Keratinocyte (primary cell): ENCODE results near the gene TLR9. TPM values are rescaled to one million over a fixed set of nuclear protein-coding genes. Genes with fewer than 3 reads are reported as not detected.
A peak's percentile ranks its signal among the peaks of the same experiment; 100 is the strongest.

Experiments
- DNase-seq: peaks from one replicate; pipeline ENCODE4 v3.0.0-alpha.2; 2011; ENCODE audit warnings: low read depth, missing footprints, low spot score
- FAIRE-seq: peaks from 2 replicates; lab custom pipeline; 2011; peaks lifted over from hg19 to GRCh38; lab: Jason Lieb, UNC
- H2AFZ ChIP-seq: 2 replicates; pipeline ENCODE4 v1.6.0; 2012; ENCODE audit warnings: low read length, control low read depth, inconsistent platforms; ENCODE audit not compliant: control insufficient read depth
- H3K27ac ChIP-seq: 2 replicates; pipeline ENCODE4 v1.5.1; 2011; ENCODE audit warnings: low read length; ENCODE audit not compliant: control insufficient read depth, insufficient read depth
- H3K27me3 ChIP-seq: 3 replicates; pipeline ENCODE4 v1.6.0; 2011; ENCODE audit warnings: low read length; ENCODE audit not compliant: control insufficient read depth, insufficient read depth; ENCODE audit errors: extremely low read depth
- H3K36me3 ChIP-seq, 2 experiments: 2 replicates in 1 of 2; 3 replicates in 1 of 2; pipeline ENCODE4 v1.5.1; 2011; ENCODE audit warnings: low read length in 2 of 2, mild to moderate bottlenecking in 1 of 2; ENCODE audit not compliant: control insufficient read depth in 2 of 2, insufficient read depth in 2 of 2; ENCODE audit errors: extremely low read depth in 1 of 2
- H3K4me1 ChIP-seq: 3 replicates; pipeline ENCODE4 v1.5.1; 2011; ENCODE audit warnings: low read length; ENCODE audit not compliant: control insufficient read depth, insufficient read depth; ENCODE audit errors: extremely low read depth
- H3K4me2 ChIP-seq: 3 replicates; pipeline ENCODE4 v1.6.0; 2011; ENCODE audit warnings: low read depth, low read length; ENCODE audit not compliant: control insufficient read depth, insufficient read depth; ENCODE audit errors: extremely low read depth
- H3K4me3 ChIP-seq, 3 experiments: fragments of 200-600 bp in 1 of 3; sonication (generic) in 1 of 3; 2 replicates in 2 of 3; 3 replicates in 1 of 3; pipeline ENCODE4 v1.5.1; 2011 to 2016; ENCODE audit warnings: low read length in 3 of 3, mild to moderate bottlenecking in 3 of 3, control low read depth in 2 of 3, inconsistent platforms in 1 of 3, low read depth in 1 of 3, mixed read lengths in 1 of 3, mixed run types in 1 of 3, moderate library complexity in 1 of 3; ENCODE audit not compliant: control insufficient read depth in 2 of 3, insufficient read depth in 2 of 3; ENCODE audit errors: extremely low read depth in 1 of 3
- H3K79me2 ChIP-seq: 2 replicates; pipeline ENCODE4 v1.6.0; 2012; ENCODE audit warnings: low read length; ENCODE audit not compliant: control insufficient read depth, insufficient read depth
- H3K9ac ChIP-seq: 3 replicates; pipeline ENCODE4 v1.6.0; 2011; ENCODE audit warnings: low read length; ENCODE audit not compliant: control insufficient read depth, insufficient read depth; ENCODE audit errors: extremely low read depth
- H3K9me1 ChIP-seq: 3 replicates; pipeline ENCODE4 v1.6.0; 2011; ENCODE audit warnings: low read length; ENCODE audit not compliant: control insufficient read depth, insufficient read depth; ENCODE audit errors: extremely low read depth
- H3K9me3 ChIP-seq: 2 replicates; pipeline ENCODE4 v1.5.1; 2012; ENCODE audit warnings: low read depth, low read length; ENCODE audit not compliant: control insufficient read depth
- H4K20me1 ChIP-seq: 3 replicates; pipeline ENCODE4 v1.6.0; 2011; ENCODE audit warnings: low read length; ENCODE audit not compliant: control insufficient read depth, insufficient read depth; ENCODE audit errors: extremely low read depth
- EZH2 ChIP-seq: IDR thresholded peaks from one replicate; pipeline ENCODE4 v1.6.1; 2012; ENCODE audit warnings: inconsistent platforms, mild to moderate bottlenecking, low read length, moderate library complexity
- dilution Hi-C: fragments of 300-500 bp; cut with MboI; formaldehyde crosslinking; loops from one replicate; pipeline ENCODE4 v1.7.0; 2020; ENCODE audit warnings: low sequenced_read_pairs; ENCODE audit not compliant: extremely low pct_ligation_motif_present
- polyA plus RNA-seq, 5 experiments: library from polyadenylated mRNA; depleted of rRNA in 3 of 5; stranded (reverse) in 3 of 5; stranded (forward) in 1 of 5; unstranded in 1 of 5; fragments of >200 nt; gene quantifications; 1 replicate in 1 of 5; 2 replicates in 3 of 5; 3 replicates in 1 of 5; pipeline versions ENCODE4 v1.2.1 to v1.2.3, GENCODE V29; 2011 to 2012; ENCODE audit warnings: missing spikeins in 2 of 5, low read depth in 1 of 5, low replicate concordance in 1 of 5
- TF ChIP-seq, protein P1 (sequence below), 3 experiments: IDR thresholded peaks in 1 of 3; conservative IDR thresholded peaks in 1 of 3; optimal IDR thresholded peaks in 1 of 3; 2 replicates in 2 of 3; 3 replicates in 1 of 3; pipeline versions ENCODE3 to v1.5.1; 2011; ENCODE audit warnings: low read length in 3 of 3, mild to moderate bottlenecking in 3 of 3, moderate library complexity in 2 of 3, control low read depth in 1 of 3, inconsistent platforms in 1 of 3; ENCODE audit not compliant: insufficient read depth in 2 of 3; ENCODE audit errors: extremely low read depth in 1 of 3

The TLR9 gene
- polyA plus RNA-seq, 1 donor (not counting 4 experiments of a cell fraction or from before 2014, with no cell fraction given) = not detected

GRCh38 chr3:52196977-52197376, 28.5 kb downstream of the TLR9 start:
- Histone ChIP-seq H3K27ac (peak overlapping the region; percentile 58), H3K4me1 (peaks cover 23% of the 10 kb centered on the region)
- TF ChIP-seq, protein P1, sequence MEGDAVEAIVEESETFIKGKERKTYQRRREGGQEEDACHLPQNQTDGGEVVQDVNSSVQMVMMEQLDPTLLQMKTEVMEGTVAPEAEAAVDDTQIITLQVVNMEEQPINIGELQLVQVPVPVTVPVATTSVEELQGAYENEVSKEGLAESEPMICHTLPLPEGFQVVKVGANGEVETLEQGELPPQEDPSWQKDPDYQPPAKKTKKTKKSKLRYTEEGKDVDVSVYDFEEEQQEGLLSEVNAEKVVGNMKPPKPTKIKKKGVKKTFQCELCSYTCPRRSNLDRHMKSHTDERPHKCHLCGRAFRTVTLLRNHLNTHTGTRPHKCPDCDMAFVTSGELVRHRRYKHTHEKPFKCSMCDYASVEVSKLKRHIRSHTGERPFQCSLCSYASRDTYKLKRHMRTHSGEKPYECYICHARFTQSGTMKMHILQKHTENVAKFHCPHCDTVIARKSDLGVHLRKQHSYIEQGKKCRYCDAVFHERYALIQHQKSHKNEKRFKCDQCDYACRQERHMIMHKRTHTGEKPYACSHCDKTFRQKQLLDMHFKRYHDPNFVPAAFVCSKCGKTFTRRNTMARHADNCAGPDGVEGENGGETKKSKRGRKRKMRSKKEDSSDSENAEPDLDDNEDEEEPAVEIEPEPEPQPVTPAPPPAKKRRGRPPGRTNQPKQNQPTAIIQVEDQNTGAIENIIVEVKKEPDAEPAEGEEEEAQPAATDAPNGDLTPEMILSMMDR (optimal IDR thresholded peaks at IDR 0.05 in 1 of 3, IDR thresholded peaks at IDR 0.05 in 1 of 3, conservative IDR thresholded peaks at IDR 0.05 in 1 of 3; ENCODE audit: extremely low read depth in 1 of 3, insufficient read depth in 2 of 3, low read length in 3 of 3) = no peak

DNA sequence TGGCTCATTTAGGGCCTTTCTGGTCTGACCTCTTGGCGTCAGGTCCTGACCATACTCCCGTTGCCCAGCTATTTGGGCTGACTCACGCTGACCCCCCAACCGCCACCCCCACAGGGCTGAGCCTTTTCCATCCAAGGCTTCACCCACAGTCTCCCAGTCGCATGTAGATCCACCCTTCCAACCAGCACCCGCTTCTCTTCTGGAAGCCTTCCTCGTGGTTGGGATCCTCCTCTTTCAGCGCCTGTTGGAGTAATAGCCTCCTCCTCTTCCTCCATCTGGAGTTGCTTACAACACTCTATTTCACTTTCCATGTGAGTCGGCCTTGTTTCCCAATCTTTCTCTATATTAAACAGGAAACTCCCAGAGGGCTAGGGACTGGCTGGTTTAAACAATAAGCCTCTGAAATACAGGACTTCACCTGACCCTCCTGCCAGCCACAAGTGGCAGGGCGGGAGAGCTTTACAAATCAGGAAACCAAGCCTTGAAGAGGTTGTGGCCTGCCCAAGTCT, 29.6 kb downstream of the TLR9 start:
- FAIRE-seq (no peak), DNase-seq (no peak)
- H4K20me1 ChIP-seq = no peaks in the 10 kb centered on the region
- TF ChIP-seq EZH2 = no peak
- TF ChIP-seq, protein P1 (optimal IDR thresholded peaks at IDR 0.05 in 1 of 3, IDR thresholded peaks at IDR 0.05 in 1 of 3, conservative IDR thresholded peaks at IDR 0.05 in 1 of 3; ENCODE audit: extremely low read depth in 1 of 3, insufficient read depth in 2 of 3, low read length in 3 of 3) = no peak
- no peaks in the 10 kb centered on the region for H3K9me3 ChIP-seq
- H3K27ac ChIP-seq = no peak overlapping the region
- no peak overlapping the region for H3K9ac ChIP-seq
- H3K27me3 ChIP-seq = no peaks in the 10 kb centered on the region
- peaks cover 23% of the 10 kb centered on the region for H3K4me1 ChIP-seq
- no peak overlapping the region for H3K4me2 ChIP-seq
- no peaks in the 10 kb centered on the region for H3K9me1 ChIP-seq
- H2AFZ ChIP-seq = no peak overlapping the region
- H3K79me2 ChIP-seq = peaks cover 15% of the 10 kb centered on the region
- H3K36me3 ChIP-seq = peaks cover 0 to 8% of the 10 kb centered on the region in 2 experiments
- H3K4me3 ChIP-seq = no peak overlapping the region
- dilution Hi-C loops = no loop called here

More at GRCh38 chr3:52196977-52197376, 28.5 kb downstream of the TLR9 start:
- H4K20me1 ChIP-seq = no peaks in the 10 kb centered on the region
- no peaks in the 10 kb centered on the region for H3K9me1 ChIP-seq
- H3K4me3 ChIP-seq = peak overlapping the region in 1 of 3 experiments; percentile 92
- H3K36me3 ChIP-seq = peaks cover 4 to 12% of the 10 kb centered on the region in 2 experiments
- H2AFZ ChIP-seq = no peak overlapping the region
- peaks cover 15% of the 10 kb centered on the region for H3K79me2 ChIP-seq
- DNase-seq = no peak
- no peaks in the 10 kb centered on the region for H3K27me3 ChIP-seq
- no peak overlapping the region for H3K9ac ChIP-seq
- peak; percentile 34 for FAIRE-seq
- H3K9me3 ChIP-seq = no peaks in the 10 kb centered on the region
- dilution Hi-C loops = no loop called here
- H3K4me2 ChIP-seq = peak overlapping the region; percentile 83
